Measurements from ENCODE around the gene NPC1.

NPC1 gene

GRCh38 chr18:23552505-23552904 lies 33.8 kb downstream of the NPC1 start:
- H3K27ac ChIP-seq (ENCODE audit: low read depth, low read length) = no peak overlapping the region
- H3K36me3 ChIP-seq (ENCODE audit: control insufficient read depth, low read length) = peaks cover 64% of the 10 kb centered on the region
- no peaks in the 10 kb centered on the region for H3K27me3 ChIP-seq (ENCODE audit: control insufficient read depth, low read length)
- no peaks in the 10 kb centered on the region for H3K9me2 ChIP-seq (replicated peaks; ENCODE audit: control insufficient read depth, low read length)
- H3K4me2 ChIP-seq (ENCODE audit: low read length) = no peak overlapping the region
- no peak overlapping the region for H3K4me3 ChIP-seq (ENCODE audit: low read length)
- no peaks in the 10 kb centered on the region for H3F3A ChIP-seq (ENCODE audit: control insufficient read depth, insufficient read depth)
- no peaks in the 10 kb centered on the region for H4K20me1 ChIP-seq (ENCODE audit: control insufficient read depth, insufficient read depth, low read depth, low read length)
- TF ChIP-seq CTCF (IDR thresholded peaks at IDR 0.05; ENCODE audit: low read depth, low read length, poor library complexity, severe bottlenecking) = no peak
- TF ChIP-seq EZH2phosphoT487 (IDR thresholded peaks at IDR 0.05; ENCODE audit: borderline replicate concordance, low read length) = no peak
- H3K9me3 ChIP-seq (ENCODE audit: control insufficient read depth, insufficient read depth, low read length) = no peaks in the 10 kb centered on the region
- H3K79me2 ChIP-seq (ENCODE audit: control insufficient read depth, low read length) = no peaks in the 10 kb centered on the region
- no peaks in the 10 kb centered on the region for H3K4me1 ChIP-seq (ENCODE audit: control insufficient read depth, low read length)

GRCh38 chr18:23551978-23552377 lies 34.3 kb downstream of the NPC1 start:
- H3K9me2 ChIP-seq (replicated peaks; ENCODE audit: control insufficient read depth, low read length) = no peaks in the 10 kb centered on the region
- H4K20me1 ChIP-seq (ENCODE audit: control insufficient read depth, insufficient read depth, low read depth, low read length) = no peaks in the 10 kb centered on the region
- H3K4me2 ChIP-seq (ENCODE audit: low read length) = no peak overlapping the region
- H3F3A ChIP-seq (ENCODE audit: control insufficient read depth, insufficient read depth) = no peaks in the 10 kb centered on the region
- H3K4me1 ChIP-seq (ENCODE audit: control insufficient read depth, low read length) = no peaks in the 10 kb centered on the region
- H3K27ac ChIP-seq (ENCODE audit: low read depth, low read length) = no peak overlapping the region
- H3K4me3 ChIP-seq (ENCODE audit: low read length) = no peak overlapping the region
- H3K9me3 ChIP-seq (ENCODE audit: control insufficient read depth, insufficient read depth, low read length) = no peaks in the 10 kb centered on the region
- no peaks in the 10 kb centered on the region for H3K79me2 ChIP-seq (ENCODE audit: control insufficient read depth, low read length)
- TF ChIP-seq CTCF (IDR thresholded peaks at IDR 0.05; ENCODE audit: low read depth, low read length, poor library complexity, severe bottlenecking) (no peak), EZH2phosphoT487 (IDR thresholded peaks at IDR 0.05; ENCODE audit: borderline replicate concordance, low read length) (no peak)
- peaks cover 66% of the 10 kb centered on the region for H3K36me3 ChIP-seq (ENCODE audit: control insufficient read depth, low read length)
- H3K27me3 ChIP-seq (ENCODE audit: control insufficient read depth, low read length) = no peaks in the 10 kb centered on the region

GRCh38 chr18:23550898-23551297 lies 35.4 kb downstream of the NPC1 start:
- H3K4me3 ChIP-seq (ENCODE audit: low read length) = no peak overlapping the region
- H4K20me1 ChIP-seq (ENCODE audit: control insufficient read depth, insufficient read depth, low read depth, low read length) = no peaks in the 10 kb centered on the region
- H3K9me2 ChIP-seq (replicated peaks; ENCODE audit: control insufficient read depth, low read length) = no peaks in the 10 kb centered on the region
- no peak overlapping the region for H3K27ac ChIP-seq (ENCODE audit: low read depth, low read length)
- H3F3A ChIP-seq (ENCODE audit: control insufficient read depth, insufficient read depth) = no peaks in the 10 kb centered on the region
- no peak overlapping the region for H3K4me2 ChIP-seq (ENCODE audit: low read length)
- no peaks in the 10 kb centered on the region for H3K79me2 ChIP-seq (ENCODE audit: control insufficient read depth, low read length)
- no peaks in the 10 kb centered on the region for H3K4me1 ChIP-seq (ENCODE audit: control insufficient read depth, low read length)
- H3K9me3 ChIP-seq (ENCODE audit: control insufficient read depth, insufficient read depth, low read length) = no peaks in the 10 kb centered on the region
- TF ChIP-seq EZH2phosphoT487 (IDR thresholded peaks at IDR 0.05; ENCODE audit: borderline replicate concordance, low read length) (no peak), CTCF (IDR thresholded peaks at IDR 0.05; ENCODE audit: low read depth, low read length, poor library complexity, severe bottlenecking) (no peak)
- peaks cover 66% of the 10 kb centered on the region for H3K36me3 ChIP-seq (ENCODE audit: control insufficient read depth, low read length)
- H3K27me3 ChIP-seq (ENCODE audit: control insufficient read depth, low read length) = no peaks in the 10 kb centered on the region

- H3K36me3 ChIP-seq (ENCODE audit: control insufficient read depth, low read length) = peaks cover 64% of the 10 kb centered on the region
- no peak overlapping the region for H3K4me2 ChIP-seq (ENCODE audit: low read length)
These were observed 37.6 kb downstream of the NPC1 start for GRCh38 chr18:23548719-23549118.

More at GRCh38 chr18:23548719-23549118, 37.6 kb downstream of the NPC1 start:
- Histone ChIP-seq H3K27me3 (ENCODE audit: control insufficient read depth, low read length) (no peaks in the 10 kb centered on the region), H3K27ac (ENCODE audit: low read depth, low read length) (no peak overlapping the region), H3K79me2 (ENCODE audit: control insufficient read depth, low read length) (no peaks in the 10 kb centered on the region), H3F3A (ENCODE audit: control insufficient read depth, insufficient read depth) (no peaks in the 10 kb centered on the region), H3K4me3 (ENCODE audit: low read length) (no peak overlapping the region), H3K4me1 (ENCODE audit: control insufficient read depth, low read length) (no peaks in the 10 kb centered on the region), H3K9me2 (replicated peaks; ENCODE audit: control insufficient read depth, low read length) (no peaks in the 10 kb centered on the region), H4K20me1 (ENCODE audit: control insufficient read depth, insufficient read depth, low read depth, low read length) (no peaks in the 10 kb centered on the region), H3K9me3 (ENCODE audit: control insufficient read depth, insufficient read depth, low read length) (no peaks in the 10 kb centered on the region)
- TF ChIP-seq EZH2phosphoT487 (IDR thresholded peaks at IDR 0.05; ENCODE audit: borderline replicate concordance, low read length) = no peak
